Naive thymus-derived CD4-positive, alpha-beta T cell (primary cell): Measurements from ENCODE around the gene OR6B1. TPM values are rescaled to one million over a fixed set of nuclear protein-coding genes. Genes with fewer than 3 reads are reported as not detected.
"Not testable (repeated sequence)": the region's sequence is repeated elsewhere in the genome, so short reads cannot be mapped to it uniquely, and the experiment has no call there.

ENCODE experiments used
- ATAC-seq: fragments of 150-1000 bp; cut with Tn5 transposase; 2 replicates; pipeline ENCODE4 v1.10.0; 2021; ENCODE audit warnings: mild to moderate bottlenecking, moderate library complexity
- CTCF ChIA-PET: fragments of 350-600 bp; sonication (Branson Sonifier 250); formaldehyde crosslinking; loops from one replicate; lab custom pipeline; 2021; ENCODE audit warnings: antibody characterized with exemption; lab: Charles Lee
- POLR2A ChIA-PET: fragments of 350-600 bp; sonication (Branson Sonifier 250); formaldehyde crosslinking; loops from one replicate; lab custom pipeline; 2021; ENCODE audit warnings: antibody characterized with exemption, inconsistent platforms; lab: Charles Lee
- DNase-seq, 9 donors: peaks; one replicate each; pipeline versions ENCODE4 v3.0.0 to v3.0.0-alpha.2; 2020 to 2022; ENCODE audit warnings: mixed read lengths in 1 of 9
- H3K27ac ChIP-seq: one replicate; pipeline ENCODE4 v1.7.0; 2013; ENCODE audit warnings: mild to moderate bottlenecking, low read depth, low read length, moderate library complexity
- H3K27me3 ChIP-seq, 2 donors: one replicate each; pipeline ENCODE4 v1.7.0; 2013; ENCODE audit warnings: low read length in 2 of 2, mild to moderate bottlenecking in 2 of 2, moderate library complexity in 2 of 2; ENCODE audit not compliant: control insufficient read depth in 2 of 2, insufficient read depth in 2 of 2
- H3K36me3 ChIP-seq, 3 experiments: 1 replicate in 2 of 3; 2 replicates in 1 of 3; pipeline ENCODE4 v1.7.0; 2013; ENCODE audit warnings: low read length in 3 of 3, mild to moderate bottlenecking in 3 of 3, moderate library complexity in 1 of 3; ENCODE audit not compliant: insufficient read depth in 3 of 3, control insufficient read depth in 2 of 3
- H3K4me1 ChIP-seq, 2 donors: one replicate each; pipeline ENCODE4 v1.7.0; 2013; ENCODE audit warnings: low read length in 2 of 2, mild to moderate bottlenecking in 2 of 2, moderate library complexity in 1 of 2; ENCODE audit not compliant: control insufficient read depth in 2 of 2, insufficient read depth in 2 of 2
- H3K4me3 ChIP-seq: 2 replicates; pipeline ENCODE4 v1.7.0; 2013; ENCODE audit warnings: mild to moderate bottlenecking, low read length
- H3K9me3 ChIP-seq, 3 experiments: 1 replicate in 2 of 3; 2 replicates in 1 of 3; pipeline ENCODE4 v1.7.0; 2013; ENCODE audit warnings: low read length in 3 of 3; ENCODE audit not compliant: control insufficient read depth in 2 of 3
- H3K27ac Mint-ChIP-seq, 9 donors: one replicate each; pipeline ENCODE4 v1.8.0; 2020 to 2022; ENCODE audit warnings: mixed read lengths in 9 of 9, mild to moderate bottlenecking in 8 of 9, moderate library complexity in 5 of 9, inconsistent platforms in 2 of 9
- H3K27me3 Mint-ChIP-seq, 5 donors: one replicate each; pipeline ENCODE4 v1.8.0; 2021 to 2022; ENCODE audit warnings: mixed read lengths in 5 of 5, mild to moderate bottlenecking in 1 of 5
- H3K36me3 Mint-ChIP-seq, 5 donors: one replicate each; pipeline ENCODE4 v1.8.0; 2020 to 2022; ENCODE audit warnings: mixed read lengths in 5 of 5, mild to moderate bottlenecking in 3 of 5, inconsistent platforms in 1 of 5
- H3K4me1 Mint-ChIP-seq, 7 donors: one replicate each; pipeline ENCODE4 v1.8.0; 2020 to 2022; ENCODE audit warnings: mixed read lengths in 7 of 7, mild to moderate bottlenecking in 3 of 7, inconsistent platforms in 1 of 7
- H3K4me3 Mint-ChIP-seq, 10 donors: one replicate each; pipeline ENCODE4 v1.8.0; 2020 to 2022; ENCODE audit warnings: mild to moderate bottlenecking in 10 of 10, mixed read lengths in 10 of 10, moderate library complexity in 6 of 10, inconsistent platforms in 2 of 10
- H3K9me3 Mint-ChIP-seq, 11 donors: one replicate each; pipeline ENCODE4 v1.8.0; 2020 to 2022; ENCODE audit warnings: mixed read lengths in 11 of 11, mild to moderate bottlenecking in 4 of 11, inconsistent platforms in 1 of 11, moderate library complexity in 1 of 11
- intact Hi-C, 2 donors: fragments of 100-400 bp; cut with micrococcal nuclease; formaldehyde crosslinking; loops; one replicate each; pipeline ENCODE4 v1.15.1; 2023
- polyA plus RNA-seq, 2 donors: library from polyadenylated mRNA; unstranded; fragments of 300-500 nt; fragmentation: Illumina TruSeq; gene quantifications; one replicate each; pipeline ENCODE4 v1.2.3, GENCODE V29; 2021
- total RNA-seq, 6 experiments: library from RNA in 5 of 6; stranded (reverse) in 5 of 6; gene quantifications; 1 replicate in 5 of 6; 2 replicates in 1 of 6; pipeline ENCODE4 v1.2.3 and lab custom pipeline; 2021 to 2026

OR6B1 gene
- total and polyA plus RNA-seq, 7 experiments from 2014 or later = not detected

- ATAC-seq (no peak), DNase-seq (no peak)
- no peak overlapping the region for H3K4me3 Mint-ChIP-seq
- ChIA-PET CTCF (no interaction called here), POLR2A (no interaction called here)
- Histone ChIP-seq H3K36me3 (no peaks in the 10 kb centered on the region), H3K27ac (no peak overlapping the region), H3K4me1 (no peaks in the 10 kb centered on the region), H3K9me3 (peaks cover 0 to 10% (median 0%) of the 10 kb centered on the region in 3 experiments), H3K27me3 (no peaks in the 10 kb centered on the region), H3K4me3 (no peak overlapping the region)
- peaks cover 0 to 22% (median 14%) of the 10 kb centered on the region in 11 donors for H3K9me3 Mint-ChIP-seq
- H3K27me3 Mint-ChIP-seq = peaks cover 4 to 22% (median 15%) of the 10 kb centered on the region in 5 donors
- intact Hi-C loops = no loop called here
- peaks cover 0 to 8% (median 4%) of the 10 kb centered on the region in 5 donors for H3K36me3 Mint-ChIP-seq
- H3K27ac Mint-ChIP-seq = no peak overlapping the region
- no peaks in the 10 kb centered on the region for H3K4me1 Mint-ChIP-seq
Measured at GRCh38 chr7:143993924-143994323, 6.2 kb upstream of the OR6B1 start.

GRCh38 chr7:144001543-144001942, 1.4 kb downstream of the OR6B1 start:
- Histone ChIP-seq H3K4me1 (no peaks in the 10 kb centered on the region), H3K4me3 (no peak overlapping the region), H3K36me3 (no peaks in the 10 kb centered on the region), H3K9me3 (no peaks in the 10 kb centered on the region), H3K27me3 (no peaks in the 10 kb centered on the region), H3K27ac (no peak overlapping the region)
- Mint-ChIP-seq H3K4me3 (no peak overlapping the region), H3K4me1 (no peaks in the 10 kb centered on the region), H3K27ac (no peak overlapping the region), H3K36me3 (no peaks in the 10 kb centered on the region), H3K9me3 (peaks cover 0 to 3% (median 0%) of the 10 kb centered on the region in 11 donors), H3K27me3 (peaks cover 5 to 24% (median 10%) of the 10 kb centered on the region in 5 donors)
- intact Hi-C loops = no loop called here
- POLR2A ChIA-PET = no interaction called here
- DNase-seq = no peak
- CTCF ChIA-PET = no interaction called here
- no peak for ATAC-seq

- Histone ChIP-seq H3K9me3 (peaks cover 0 to 9% (median 0%) of the 10 kb centered on the region in 3 experiments), H3K36me3 (no peaks in the 10 kb centered on the region), H3K4me3 (no peak overlapping the region), H3K27me3 (no peaks in the 10 kb centered on the region), H3K4me1 (no peaks in the 10 kb centered on the region), H3K27ac (no peak overlapping the region)
- no peaks in the 10 kb centered on the region for H3K4me1 Mint-ChIP-seq
- CTCF ChIA-PET = no interaction called here
- peaks cover 0 to 14% (median 4%) of the 10 kb centered on the region in 5 donors for H3K36me3 Mint-ChIP-seq
- peaks cover 12 to 36% (median 27%) of the 10 kb centered on the region in 5 donors for H3K27me3 Mint-ChIP-seq
- H3K4me3 Mint-ChIP-seq = no peak overlapping the region
- POLR2A ChIA-PET = no interaction called here
- ATAC-seq = no peak
- H3K27ac Mint-ChIP-seq = no peak overlapping the region
- peaks cover 0 to 20% (median 8%) of the 10 kb centered on the region in 11 donors for H3K9me3 Mint-ChIP-seq
- intact Hi-C loops = no loop called here
- no peak for DNase-seq
Measured at GRCh38 chr7:144004703-144005102, 4.6 kb downstream of the OR6B1 start.

GRCh38 chr7:144006029-144006691, 6.0 kb downstream of the OR6B1 start:
- intact Hi-C loops = no loop called here
- no peaks in the 10 kb centered on the region for H3K4me1 ChIP-seq
- peaks cover 0 to 31% (median 13%) of the 10 kb centered on the region in 11 donors for H3K9me3 Mint-ChIP-seq
- no peaks in the 10 kb centered on the region for H3K4me1 Mint-ChIP-seq
- no peak overlapping the region for H3K4me3 Mint-ChIP-seq
- H3K27ac Mint-ChIP-seq = no peak overlapping the region
- peaks cover 10 to 40% (median 31%) of the 10 kb centered on the region in 5 donors for H3K27me3 Mint-ChIP-seq
- no peak overlapping the region for H3K4me3 ChIP-seq
- ChIA-PET CTCF (no interaction called here), POLR2A (no interaction called here)
- no peaks in the 10 kb centered on the region for H3K27me3 ChIP-seq
- ATAC-seq (no peak), DNase-seq (no peak)
- H3K36me3 ChIP-seq = no peaks in the 10 kb centered on the region
- H3K36me3 Mint-ChIP-seq = peaks cover 0 to 18% (median 4%) of the 10 kb centered on the region in 5 donors
- peaks cover 0 to 10% (median 0%) of the 10 kb centered on the region in 3 experiments for H3K9me3 ChIP-seq
- no peak overlapping the region for H3K27ac ChIP-seq

GRCh38 chr7:144006692-144007042, 6.5 kb downstream of the OR6B1 start:
- Mint-ChIP-seq H3K36me3 (peaks cover 0 to 22% (median 6%) of the 10 kb centered on the region in 5 donors), H3K27me3 (peaks cover 9 to 40% (median 31%) of the 10 kb centered on the region in 5 donors), H3K27ac (no peak overlapping the region), H3K4me1 (no peaks in the 10 kb centered on the region), H3K4me3 (no peak overlapping the region), H3K9me3 (peaks cover 0 to 32% (median 13%) of the 10 kb centered on the region in 11 donors)
- Histone ChIP-seq H3K27me3 (no peaks in the 10 kb centered on the region), H3K9me3 (peaks cover 0 to 10% (median 0%) of the 10 kb centered on the region in 3 experiments), H3K27ac (no peak overlapping the region), H3K4me3 (no peak overlapping the region), H3K4me1 (no peaks in the 10 kb centered on the region), H3K36me3 (no peaks in the 10 kb centered on the region)
- DNase-seq (no peak), ATAC-seq (no peak)
- CTCF ChIA-PET = no interaction called here
- intact Hi-C loops = no loop called here
- POLR2A ChIA-PET = no interaction called here

GRCh38 chr7:144009361-144009760, 9.2 kb downstream of the OR6B1 start:
- POLR2A ChIA-PET = no interaction called here
- intact Hi-C loops = no loop called here
- Mint-ChIP-seq H3K27me3 (peaks cover 6 to 52% (median 44%) of the 10 kb centered on the region in 5 donors), H3K4me3 (no peak overlapping the region), H3K4me1 (peaks cover 0 to 2% (median 0%) of the 10 kb centered on the region in 7 donors), H3K9me3 (peaks cover 0 to 32% (median 14%) of the 10 kb centered on the region in 11 donors), H3K36me3 (peaks cover 0 to 22% (median 7%) of the 10 kb centered on the region in 5 donors), H3K27ac (no peak overlapping the region)
- Histone ChIP-seq H3K4me1 (no peaks in the 10 kb centered on the region), H3K27me3 (no peaks in the 10 kb centered on the region), H3K4me3 (no peak overlapping the region), H3K27ac (no peak overlapping the region), H3K36me3 (no peaks in the 10 kb centered on the region), H3K9me3 (peaks cover 0 to 10% (median 0%) of the 10 kb centered on the region in 3 experiments)
- CTCF ChIA-PET = no interaction called here
- DNase-seq = no peak
- ATAC-seq = no peak

- ATAC-seq, intact Hi-C loops, DNase-seq, CTCF ChIA-PET, H3K4me3 ChIP-seq, H3K4me3 Mint-ChIP-seq, POLR2A ChIA-PET, H3K4me1 ChIP-seq, H3K27me3 ChIP-seq, H3K27ac Mint-ChIP-seq, H3K27ac ChIP-seq, H3K36me3 ChIP-seq, H3K4me1 Mint-ChIP-seq, H3K9me3 ChIP-seq: not testable (repeated sequence)
- Mint-ChIP-seq H3K27me3 (peaks cover 6 to 52% (median 46%) of the 10 kb centered on the region in 5 donors), H3K9me3 (peaks cover 0 to 34% (median 15%) of the 10 kb centered on the region in 11 donors), H3K36me3 (peaks cover 0 to 22% (median 7%) of the 10 kb centered on the region in 5 donors)
Measured at GRCh38 chr7:144010061-144010460, 9.9 kb downstream of the OR6B1 start.
